Neural progenitor cell (in vitro differentiated cells): ENCODE results near the gene SH3BP5.
"Not testable (repeated sequence)": the region's sequence is repeated elsewhere in the genome, so short reads cannot be mapped to it uniquely, and the experiment has no call there.

ENCODE experiments used
- EZH2 ChIP-seq: fragments of 200-600 bp; sonication (generic); IDR thresholded peaks from 2 replicates; pipeline ENCODE4 v1.6.1; 2017; ENCODE audit warnings: antibody characterized with exemption, mild to moderate bottlenecking, moderate library complexity
- EZH2phosphoT487 ChIP-seq: fragments of 200-600 bp; sonication (generic); IDR thresholded peaks from 2 replicates; pipeline ENCODE4 v1.6.1; 2017; ENCODE audit warnings: antibody characterized with exemption
- TF ChIP-seq, protein P1 (sequence below): fragments of 200-600 bp; sonication (generic); IDR thresholded peaks from 2 replicates; pipeline ENCODE4 v1.5.1; 2017; ENCODE audit warnings: antibody characterized with exemption, mild to moderate bottlenecking

DNA sequence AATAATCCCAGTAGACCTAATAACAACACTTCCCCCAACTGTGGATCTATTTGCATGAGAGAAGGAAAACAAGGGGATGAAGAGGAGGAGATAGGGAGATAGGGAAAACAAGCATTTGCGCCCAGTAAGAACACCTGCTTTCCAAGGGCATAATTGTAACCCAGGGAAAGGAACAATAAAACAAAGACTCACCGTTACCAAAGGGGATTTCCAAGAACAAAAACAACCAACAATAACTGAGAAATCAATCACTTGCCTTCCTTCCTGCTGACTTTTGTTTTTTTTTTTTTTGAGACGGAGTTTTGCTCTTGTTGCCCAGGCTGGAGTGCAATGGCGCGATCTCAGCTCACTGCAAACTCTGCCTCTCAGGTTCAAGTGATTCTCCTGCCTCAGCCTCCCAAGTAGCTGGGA lies 24.3 kb upstream of the SH3BP5 start:
- TF ChIP-seq EZH2, EZH2phosphoT487: not testable (repeated sequence)
- TF ChIP-seq, protein P1, sequence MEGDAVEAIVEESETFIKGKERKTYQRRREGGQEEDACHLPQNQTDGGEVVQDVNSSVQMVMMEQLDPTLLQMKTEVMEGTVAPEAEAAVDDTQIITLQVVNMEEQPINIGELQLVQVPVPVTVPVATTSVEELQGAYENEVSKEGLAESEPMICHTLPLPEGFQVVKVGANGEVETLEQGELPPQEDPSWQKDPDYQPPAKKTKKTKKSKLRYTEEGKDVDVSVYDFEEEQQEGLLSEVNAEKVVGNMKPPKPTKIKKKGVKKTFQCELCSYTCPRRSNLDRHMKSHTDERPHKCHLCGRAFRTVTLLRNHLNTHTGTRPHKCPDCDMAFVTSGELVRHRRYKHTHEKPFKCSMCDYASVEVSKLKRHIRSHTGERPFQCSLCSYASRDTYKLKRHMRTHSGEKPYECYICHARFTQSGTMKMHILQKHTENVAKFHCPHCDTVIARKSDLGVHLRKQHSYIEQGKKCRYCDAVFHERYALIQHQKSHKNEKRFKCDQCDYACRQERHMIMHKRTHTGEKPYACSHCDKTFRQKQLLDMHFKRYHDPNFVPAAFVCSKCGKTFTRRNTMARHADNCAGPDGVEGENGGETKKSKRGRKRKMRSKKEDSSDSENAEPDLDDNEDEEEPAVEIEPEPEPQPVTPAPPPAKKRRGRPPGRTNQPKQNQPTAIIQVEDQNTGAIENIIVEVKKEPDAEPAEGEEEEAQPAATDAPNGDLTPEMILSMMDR, result not testable (repeated sequence)
